SU-DHL-6 (cell line): Measurements from ENCODE around the gene OPN1MW2.
"Not testable (repeated sequence)": the region's sequence is repeated elsewhere in the genome, so short reads cannot be mapped to it uniquely, and the experiment has no call there.

ENCODE experiments used
- EZH2phosphoT487 ChIP-seq: fragments of 200-600 bp; sonication (generic), shearing (Covaris generic); conservative IDR thresholded peaks from 2 replicates; pipeline ENCODE4 v1.6.1; 2018; ENCODE audit warnings: mild to moderate bottlenecking, antibody characterized with exemption, low read length, moderate library complexity, mixed read lengths
- TF ChIP-seq, protein P1 (sequence below): fragments of 200-600 bp; sonication (generic); IDR thresholded peaks from one replicate; pipeline ENCODE4 v1.5.1; 2017; ENCODE audit warnings: antibody characterized with exemption, mild to moderate bottlenecking, low read length, moderate library complexity; ENCODE audit not compliant: insufficient read depth, poor library complexity, severe bottlenecking

- TF ChIP-seq, protein P1, sequence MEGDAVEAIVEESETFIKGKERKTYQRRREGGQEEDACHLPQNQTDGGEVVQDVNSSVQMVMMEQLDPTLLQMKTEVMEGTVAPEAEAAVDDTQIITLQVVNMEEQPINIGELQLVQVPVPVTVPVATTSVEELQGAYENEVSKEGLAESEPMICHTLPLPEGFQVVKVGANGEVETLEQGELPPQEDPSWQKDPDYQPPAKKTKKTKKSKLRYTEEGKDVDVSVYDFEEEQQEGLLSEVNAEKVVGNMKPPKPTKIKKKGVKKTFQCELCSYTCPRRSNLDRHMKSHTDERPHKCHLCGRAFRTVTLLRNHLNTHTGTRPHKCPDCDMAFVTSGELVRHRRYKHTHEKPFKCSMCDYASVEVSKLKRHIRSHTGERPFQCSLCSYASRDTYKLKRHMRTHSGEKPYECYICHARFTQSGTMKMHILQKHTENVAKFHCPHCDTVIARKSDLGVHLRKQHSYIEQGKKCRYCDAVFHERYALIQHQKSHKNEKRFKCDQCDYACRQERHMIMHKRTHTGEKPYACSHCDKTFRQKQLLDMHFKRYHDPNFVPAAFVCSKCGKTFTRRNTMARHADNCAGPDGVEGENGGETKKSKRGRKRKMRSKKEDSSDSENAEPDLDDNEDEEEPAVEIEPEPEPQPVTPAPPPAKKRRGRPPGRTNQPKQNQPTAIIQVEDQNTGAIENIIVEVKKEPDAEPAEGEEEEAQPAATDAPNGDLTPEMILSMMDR: not testable (repeated sequence)
- not testable (repeated sequence) for TF ChIP-seq EZH2phosphoT487
Measured at GRCh38 chrX:154174356-154174755, 45.2 kb upstream of the OPN1MW2 start.
